GM12864 (cell line): ENCODE results near the gene BTC.
A peak's percentile ranks its signal among the peaks of the same experiment; 100 is the strongest.
"Not testable (repeated sequence)": the region's sequence is repeated elsewhere in the genome, so short reads cannot be mapped to it uniquely, and the experiment has no call there.

Experiments used
- DNase-seq: peaks from one replicate; pipeline ENCODE4 v3.0.0-alpha.2; 2011; ENCODE audit warnings: low read depth
- H3K4me3 ChIP-seq: 2 replicates; pipeline ENCODE4 v1.5.1; 2011; ENCODE audit warnings: mild to moderate bottlenecking, low read depth, low read length, control low read depth
- TF ChIP-seq, protein P1 (sequence below): IDR thresholded peaks from 2 replicates; pipeline ENCODE4 v1.5.1; 2011; ENCODE audit warnings: low read depth, mild to moderate bottlenecking, moderate library complexity, low read length, control low read depth, inconsistent platforms; ENCODE audit errors: missing control alignments

Gene BTC

DNA sequence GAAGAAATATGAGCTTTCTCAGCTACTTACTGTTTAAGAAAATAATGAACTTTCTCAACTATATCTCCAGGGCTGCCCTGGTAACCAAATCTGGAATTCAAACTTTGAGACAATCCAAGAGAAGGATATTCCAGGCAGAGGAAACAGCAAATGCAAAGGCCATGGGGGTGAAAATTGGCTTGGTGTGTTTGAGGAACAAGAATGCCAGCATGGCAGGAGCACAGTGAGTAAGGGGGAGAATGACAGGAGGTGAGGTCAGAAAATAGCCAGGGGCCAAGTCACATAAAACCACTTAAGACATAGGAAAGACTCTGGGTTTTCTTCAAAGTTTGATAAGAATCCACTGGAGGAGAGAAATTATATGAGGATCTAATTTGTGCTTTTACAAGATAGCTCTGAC is 27.2 kb upstream of the BTC start:
- no peak for DNase-seq
- TF ChIP-seq, protein P1, sequence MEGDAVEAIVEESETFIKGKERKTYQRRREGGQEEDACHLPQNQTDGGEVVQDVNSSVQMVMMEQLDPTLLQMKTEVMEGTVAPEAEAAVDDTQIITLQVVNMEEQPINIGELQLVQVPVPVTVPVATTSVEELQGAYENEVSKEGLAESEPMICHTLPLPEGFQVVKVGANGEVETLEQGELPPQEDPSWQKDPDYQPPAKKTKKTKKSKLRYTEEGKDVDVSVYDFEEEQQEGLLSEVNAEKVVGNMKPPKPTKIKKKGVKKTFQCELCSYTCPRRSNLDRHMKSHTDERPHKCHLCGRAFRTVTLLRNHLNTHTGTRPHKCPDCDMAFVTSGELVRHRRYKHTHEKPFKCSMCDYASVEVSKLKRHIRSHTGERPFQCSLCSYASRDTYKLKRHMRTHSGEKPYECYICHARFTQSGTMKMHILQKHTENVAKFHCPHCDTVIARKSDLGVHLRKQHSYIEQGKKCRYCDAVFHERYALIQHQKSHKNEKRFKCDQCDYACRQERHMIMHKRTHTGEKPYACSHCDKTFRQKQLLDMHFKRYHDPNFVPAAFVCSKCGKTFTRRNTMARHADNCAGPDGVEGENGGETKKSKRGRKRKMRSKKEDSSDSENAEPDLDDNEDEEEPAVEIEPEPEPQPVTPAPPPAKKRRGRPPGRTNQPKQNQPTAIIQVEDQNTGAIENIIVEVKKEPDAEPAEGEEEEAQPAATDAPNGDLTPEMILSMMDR = no peak
- no peak overlapping the region for H3K4me3 ChIP-seq

- TF ChIP-seq, protein P1 = no peak
- no peak overlapping the region for H3K4me3 ChIP-seq
- DNase-seq = no peak
These were observed 19.7 kb upstream of the BTC start for GRCh38 chr4:74814052-74814451.

- DNase-seq, H3K4me3 ChIP-seq: not testable (repeated sequence)
These were observed 17.7 kb upstream of the BTC start for GRCh38 chr4:74812056-74812455.

DNA sequence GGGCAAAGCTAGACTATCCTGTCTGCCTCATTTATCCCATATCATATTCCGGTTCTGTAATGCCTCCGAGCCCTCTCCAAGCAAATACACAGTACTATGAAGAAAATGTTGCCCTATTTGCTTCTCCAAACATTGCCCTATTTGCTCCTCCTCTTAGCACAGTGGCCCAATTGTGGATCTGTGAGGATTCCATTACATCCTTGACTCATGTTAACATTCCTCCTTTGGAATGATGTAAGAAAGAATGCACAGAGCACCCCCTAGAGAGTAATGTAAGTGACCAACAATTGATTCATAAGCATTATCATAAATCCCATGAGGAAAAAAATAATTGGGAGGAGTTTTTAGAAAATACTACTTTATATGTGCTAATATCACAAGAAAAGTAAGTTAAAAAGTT is 11.3 kb upstream of the BTC start:
- no peak for DNase-seq
- TF ChIP-seq, protein P1 = no peak
- H3K4me3 ChIP-seq = no peak overlapping the region

- TF ChIP-seq, protein P1 = no peak
- no peak for DNase-seq
- H3K4me3 ChIP-seq = no peak overlapping the region
These were observed 6.0 kb upstream of the BTC start for GRCh38 chr4:74800310-74800709.

GRCh38 chr4:74796631-74797030 is 2.3 kb upstream of the BTC start:
- TF ChIP-seq, protein P1 = no peak
- DNase-seq = no peak
- no peak overlapping the region for H3K4me3 ChIP-seq

DNA sequence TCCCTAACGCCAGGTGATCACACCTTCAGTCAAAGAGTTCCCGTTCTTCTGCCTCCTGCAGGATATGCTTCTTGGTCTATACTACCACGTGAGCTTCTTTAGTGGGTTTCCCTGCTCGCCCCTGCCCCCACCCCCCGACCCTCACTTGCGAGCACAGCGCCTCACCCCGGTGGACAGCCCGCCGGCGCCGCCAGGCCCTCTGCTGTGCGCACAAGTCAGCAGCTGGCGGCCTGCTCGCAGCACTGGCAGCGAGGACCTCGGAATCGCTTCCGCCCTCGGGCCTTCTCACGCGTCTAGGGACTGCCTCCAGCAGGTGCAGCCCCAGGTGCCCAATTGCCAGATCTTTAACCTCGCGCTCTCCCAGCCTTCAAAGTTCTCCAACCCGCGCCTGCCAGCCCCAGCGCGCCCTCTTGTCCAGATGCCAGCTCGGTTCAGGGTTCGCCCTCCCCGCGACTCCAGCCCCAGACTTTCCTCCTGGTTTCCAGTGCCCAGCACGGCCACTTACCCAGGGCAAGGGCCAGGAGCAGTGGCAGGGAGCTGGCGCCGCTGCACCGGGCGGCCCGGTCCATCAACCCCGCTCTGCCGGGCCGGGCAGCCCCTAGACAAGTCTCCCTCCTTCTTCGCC is 454 bp downstream of the BTC start:
- no peak for DNase-seq
- H3K4me3 ChIP-seq = no peak overlapping the region

More for the DNA sequence above, 454 bp downstream of the BTC start:
- TF ChIP-seq, protein P1 = peak; percentile 11
